Measurements from ENCODE around the gene TRIM52.

- TF ChIP-seq, protein P1, sequence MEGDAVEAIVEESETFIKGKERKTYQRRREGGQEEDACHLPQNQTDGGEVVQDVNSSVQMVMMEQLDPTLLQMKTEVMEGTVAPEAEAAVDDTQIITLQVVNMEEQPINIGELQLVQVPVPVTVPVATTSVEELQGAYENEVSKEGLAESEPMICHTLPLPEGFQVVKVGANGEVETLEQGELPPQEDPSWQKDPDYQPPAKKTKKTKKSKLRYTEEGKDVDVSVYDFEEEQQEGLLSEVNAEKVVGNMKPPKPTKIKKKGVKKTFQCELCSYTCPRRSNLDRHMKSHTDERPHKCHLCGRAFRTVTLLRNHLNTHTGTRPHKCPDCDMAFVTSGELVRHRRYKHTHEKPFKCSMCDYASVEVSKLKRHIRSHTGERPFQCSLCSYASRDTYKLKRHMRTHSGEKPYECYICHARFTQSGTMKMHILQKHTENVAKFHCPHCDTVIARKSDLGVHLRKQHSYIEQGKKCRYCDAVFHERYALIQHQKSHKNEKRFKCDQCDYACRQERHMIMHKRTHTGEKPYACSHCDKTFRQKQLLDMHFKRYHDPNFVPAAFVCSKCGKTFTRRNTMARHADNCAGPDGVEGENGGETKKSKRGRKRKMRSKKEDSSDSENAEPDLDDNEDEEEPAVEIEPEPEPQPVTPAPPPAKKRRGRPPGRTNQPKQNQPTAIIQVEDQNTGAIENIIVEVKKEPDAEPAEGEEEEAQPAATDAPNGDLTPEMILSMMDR (IDR thresholded peaks at IDR 0.05) = no peak
- no peak for TF ChIP-seq POLR2A (IDR thresholded peaks at IDR 0.05)
Measured at GRCh38 chr5:181217111-181217802, 43.7 kb downstream of the TRIM52 start.
